Measurements from ENCODE around the gene PGRMC2. TPM values are rescaled to one million over a fixed set of nuclear protein-coding genes. Genes with fewer than 3 reads are reported as not detected.
"Not testable (repeated sequence)": the region's sequence is repeated elsewhere in the genome, so short reads cannot be mapped to it uniquely, and the experiment has no call there.

Gene PGRMC2
- total and polyA plus RNA-seq, 2 of the 4 experiments (the other 2 are of a cell fraction): 13.4 to 40.7 TPM

DNA sequence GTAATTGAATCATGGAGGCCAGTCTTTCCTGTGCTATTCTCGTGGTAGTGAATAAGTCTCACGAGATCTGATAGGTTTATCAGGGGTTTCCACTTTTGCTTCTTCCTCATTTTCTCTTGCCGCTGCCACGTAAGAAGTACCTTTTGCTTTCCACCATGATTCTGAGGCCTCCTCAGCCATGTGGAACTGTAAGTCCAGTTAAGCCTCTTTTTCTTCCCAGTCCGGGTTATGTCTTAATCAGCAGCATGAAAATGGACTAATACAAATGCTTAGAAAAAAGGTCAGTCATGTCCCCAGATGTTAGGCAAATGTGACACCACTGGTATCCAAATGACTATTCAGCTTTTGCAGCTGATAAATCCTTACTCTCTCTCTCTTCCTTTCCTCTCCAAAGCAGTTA lies 42.2 kb downstream of the PGRMC2 start:
- Histone ChIP-seq H3K4me1 (ENCODE audit: control insufficient read depth, insufficient read depth, low read length) (peaks cover 14% of the 10 kb centered on the region), H3K9me1 (ENCODE audit: insufficient read depth, low read length) (peaks cover 15% of the 10 kb centered on the region), H3K9me3 (ENCODE audit: control insufficient read depth, insufficient read depth, low read length) (peaks cover 12% of the 10 kb centered on the region)
- H2BK15ac ChIP-seq (ENCODE audit: low read depth, low read length); intact Hi-C loops (cut with micrococcal nuclease); H4K91ac ChIP-seq (ENCODE audit: insufficient read depth, low read depth, low read length); H3K23ac ChIP-seq (ENCODE audit: low read depth, low read length); POLR2A ChIA-PET (ENCODE audit: unreplicated experiment); H3K18ac ChIP-seq (ENCODE audit: low read depth, low read length); H2AK9ac ChIP-seq (replicated peaks; ENCODE audit: low read depth, low read length, poor library complexity); H3K4ac ChIP-seq (ENCODE audit: low read depth, low read length); H3K4me3 ChIP-seq (ENCODE audit: insufficient read depth, low read depth, low read length); H2AK5ac ChIP-seq (ENCODE audit: low read depth, low read length); H3K56ac ChIP-seq (ENCODE audit: extremely low read depth, insufficient read depth, low read length); H2AFZ ChIP-seq (replicated peaks; ENCODE audit: low read length, poor library complexity); H3K4me2 ChIP-seq (ENCODE audit: low read depth, low read length); H4K8ac ChIP-seq (ENCODE audit: low read depth in 2 of 2, low read length in 2 of 2); H3K27ac ChIP-seq (ENCODE audit: insufficient read depth, low read length); H3K27me3 ChIP-seq (ENCODE audit: control insufficient read depth, insufficient read depth, low read length); H3K14ac ChIP-seq (replicated peaks; ENCODE audit: low read depth, low read length); BruUV-seq (replicated peaks); H2BK20ac ChIP-seq (ENCODE audit: low read depth, low read length); H2BK5ac ChIP-seq (ENCODE audit: low read depth, low read length, poor library complexity, severe bottlenecking); H3K9ac ChIP-seq (ENCODE audit: low read depth, low read length); in situ Hi-C loops (cut with MboI; ENCODE audit: low sequenced_read_pairs); H3K36me3 ChIP-seq (ENCODE audit: control insufficient read depth, insufficient read depth, low read length); DNase-seq; H3K79me1 ChIP-seq (ENCODE audit: low read depth in 1 of 2, low read length in 2 of 2); ATAC-seq (ENCODE audit: low read depth); dilution Hi-C loops (cut with HindIII; ENCODE audit: low sequenced_read_pairs, unreplicated experiment); H2BK120ac ChIP-seq (ENCODE audit: low read depth, low read length); H4K5ac ChIP-seq (ENCODE audit: low read depth, low read length); H4K20me1 ChIP-seq (ENCODE audit: insufficient read depth, low read length): not testable (repeated sequence)
- WGBS, 2 experiments (ENCODE audit: extremely low coverage in 2 of 2, insufficient read length in 1 of 2): no CpG with 5 or more reads among the region's 5 CpGs
- CTCF ChIA-PET: interaction anchor here (0.7 to 1.5 kb wide), 2 partner anchors 20 to 91 kb away, joined by 3 to 5 read pairs; no protein-coding TSS in a partner anchor

Data from IMR-90 (cell line).